Mesenchymal stem cell (in vitro differentiated cells and primary cell): ENCODE results near the gene CUBN.

Source experiments
- DNase-seq: peaks from one replicate; pipeline ENCODE4 v3.0.0-alpha.2; 2013
- H2AFZ ChIP-seq: one replicate; pipeline ENCODE4 v1.6.1; 2013; ENCODE audit warnings: low read depth, mild to moderate bottlenecking, control low read depth, inconsistent platforms, low read length, moderate library complexity
- H2AK5ac ChIP-seq: 2 replicates; pipeline ENCODE4 v1.6.1; 2013; ENCODE audit warnings: low read length, moderate library complexity, mild to moderate bottlenecking, inconsistent platforms; ENCODE audit not compliant: severe bottlenecking
- H2BK120ac ChIP-seq: one replicate; pipeline ENCODE4 v1.6.1; 2013; ENCODE audit warnings: low read depth, mild to moderate bottlenecking, inconsistent platforms, low read length, moderate library complexity
- H2BK12ac ChIP-seq, 2 experiments: one replicate each; pipeline ENCODE4 v1.6.1; 2013; ENCODE audit warnings: inconsistent platforms in 2 of 2, low read length in 2 of 2, mild to moderate bottlenecking in 2 of 2, moderate library complexity in 2 of 2, control low read depth in 1 of 2
- H2BK15ac ChIP-seq: one replicate; pipeline ENCODE4 v1.6.1; 2013; ENCODE audit warnings: mild to moderate bottlenecking, low read depth, inconsistent platforms; ENCODE audit not compliant: poor library complexity, severe bottlenecking
- H2BK5ac ChIP-seq: 2 replicates; pipeline ENCODE4 v1.6.1; 2013; ENCODE audit warnings: low read depth, mild to moderate bottlenecking, low read length, control low read depth, inconsistent platforms; ENCODE audit not compliant: poor library complexity, severe bottlenecking
- H3K14ac ChIP-seq, 2 experiments: one replicate each; pipeline ENCODE4 v1.6.1; 2013; ENCODE audit warnings: inconsistent platforms in 2 of 2, low read length in 2 of 2, control low read depth in 1 of 2, mild to moderate bottlenecking in 1 of 2, moderate library complexity in 1 of 2
- H3K18ac ChIP-seq, 2 experiments: one replicate each; pipeline ENCODE4 v1.6.1; 2013; ENCODE audit warnings: inconsistent platforms in 2 of 2, low read length in 2 of 2, control low read depth in 1 of 2, low read depth in 1 of 2, mild to moderate bottlenecking in 1 of 2
- H3K23ac ChIP-seq, 2 experiments: one replicate each; pipeline ENCODE4 v1.6.1; 2013; ENCODE audit warnings: inconsistent platforms in 2 of 2, low read length in 2 of 2, mild to moderate bottlenecking in 2 of 2, moderate library complexity in 2 of 2, control low read depth in 1 of 2
- H3K27ac ChIP-seq: 2 replicates; pipeline ENCODE4 v1.5.1; 2013; ENCODE audit warnings: mild to moderate bottlenecking, moderate library complexity, low read length, control low read depth, inconsistent platforms; ENCODE audit not compliant: poor library complexity, severe bottlenecking
- H3K27me3 ChIP-seq, 2 experiments: 2 replicates each; pipeline versions ENCODE4 v1.6.1 to v1.7.0; 2013; ENCODE audit warnings: low read length in 2 of 2, mild to moderate bottlenecking in 2 of 2, moderate library complexity in 2 of 2, control low read depth in 1 of 2, inconsistent platforms in 1 of 2; ENCODE audit not compliant: control insufficient read depth in 1 of 2, insufficient read depth in 1 of 2
- H3K36me3 ChIP-seq, 2 experiments: 2 replicates each; pipeline versions ENCODE4 v1.6.1 to v1.7.0; 2013; ENCODE audit warnings: low read length in 2 of 2, control low read depth in 1 of 2, inconsistent platforms in 1 of 2, low read depth in 1 of 2, mild to moderate bottlenecking in 1 of 2; ENCODE audit not compliant: insufficient read depth in 2 of 2, control insufficient read depth in 1 of 2
- H3K4ac ChIP-seq, 2 experiments: one replicate each; pipeline ENCODE4 v1.6.1; 2013; ENCODE audit warnings: inconsistent platforms in 2 of 2, low read length in 2 of 2, mild to moderate bottlenecking in 2 of 2, moderate library complexity in 2 of 2, control low read depth in 1 of 2, low read depth in 1 of 2
- H3K4me1 ChIP-seq: 2 replicates; pipeline ENCODE4 v1.6.1; 2013; ENCODE audit warnings: low read depth, low read length, control low read depth; ENCODE audit not compliant: control insufficient read depth, insufficient read depth
- H3K4me2 ChIP-seq: 2 replicates; pipeline ENCODE4 v1.6.1; 2013; ENCODE audit warnings: low read length, mild to moderate bottlenecking, inconsistent platforms; ENCODE audit not compliant: poor library complexity, severe bottlenecking
- H3K4me3 ChIP-seq, 2 experiments: 2 replicates each; pipeline versions ENCODE4 v1.5.1 to v1.7.0; 2013; ENCODE audit warnings: low read length in 2 of 2, mild to moderate bottlenecking in 2 of 2, control low read depth in 1 of 2, low read depth in 1 of 2; ENCODE audit not compliant: insufficient read depth in 1 of 2
- H3K79me1 ChIP-seq: replicated peaks from 2 replicates; pipeline ENCODE4 v1.6.1; 2013; ENCODE audit warnings: mild to moderate bottlenecking, control low read depth, low read length, inconsistent platforms; ENCODE audit not compliant: poor library complexity, severe bottlenecking
- H3K9ac ChIP-seq: 2 replicates; pipeline ENCODE4 v1.7.0; 2013; ENCODE audit warnings: mild to moderate bottlenecking, low read length, moderate library complexity
- H3K9me3 ChIP-seq: 2 replicates; pipeline ENCODE4 v1.7.0; 2013; ENCODE audit warnings: mild to moderate bottlenecking, low read length; ENCODE audit not compliant: control insufficient read depth
- H4K8ac ChIP-seq: one replicate; pipeline ENCODE4 v1.6.1; 2013; ENCODE audit warnings: inconsistent platforms, mild to moderate bottlenecking, low read length, moderate library complexity
- H4K91ac ChIP-seq: one replicate; pipeline ENCODE4 v1.6.1; 2013; ENCODE audit warnings: mild to moderate bottlenecking, low read length, inconsistent platforms
- WGBS: methylation state at CpG from one replicate; pipeline ENCODE4 v1.1.7; 2013; ENCODE audit warnings: mixed read lengths; 5-methylcytosine and 5-hydroxymethylcytosine counted together

The CUBN gene

DNA sequence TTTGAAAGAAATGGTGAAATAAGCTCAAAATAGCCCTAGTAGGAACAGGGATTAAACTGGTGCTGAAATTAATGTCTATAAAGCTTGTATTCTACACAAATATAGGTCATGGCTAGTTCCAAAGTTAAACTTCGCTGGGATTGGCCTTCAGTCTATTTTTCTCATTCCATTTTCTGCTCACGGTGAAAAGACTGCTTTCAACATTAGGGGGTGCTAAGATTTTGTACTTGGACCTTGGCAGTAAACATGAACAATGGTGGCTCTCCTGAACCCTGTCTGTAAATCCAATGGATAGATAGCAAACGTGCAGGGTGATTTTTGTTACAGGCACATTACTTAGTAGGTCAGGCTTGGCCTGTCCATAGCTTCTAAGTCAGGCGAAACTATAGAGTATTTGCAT is 276.4 kb downstream of the CUBN start:
- Histone ChIP-seq H3K4ac (no peak overlapping the region), H3K23ac (no peak overlapping the region), H3K27ac (no peak overlapping the region), H3K9ac (peak overlapping the region; percentile 58), H4K91ac (no peak overlapping the region), H2BK5ac (no peak overlapping the region), H2BK120ac (no peak overlapping the region), H3K4me1 (peaks cover 3% of the 10 kb centered on the region), H3K79me1 (no peaks in the 10 kb centered on the region), H3K9me3 (no peaks in the 10 kb centered on the region), H3K4me2 (no peak overlapping the region), H3K14ac (no peak overlapping the region), H4K8ac (no peak overlapping the region), H2BK12ac (no peak overlapping the region), H3K36me3 (no peaks in the 10 kb centered on the region), H3K27me3 (no peaks in the 10 kb centered on the region), H2AK5ac (no peak overlapping the region), H2BK15ac (no peak overlapping the region), H3K4me3 (no peak overlapping the region), H2AFZ (no peak overlapping the region), H3K18ac (no peak overlapping the region)
- DNase-seq: peak; percentile 40
- WGBS: 62% methylated on average over 4 of the region's 4 CpGs

- H2BK15ac ChIP-seq: no peak overlapping the region
- no peak overlapping the region for H3K4me3 ChIP-seq
- DNase-seq: no peak
- no peaks in the 10 kb centered on the region for H3K9me3 ChIP-seq
- 20% methylated on average over 1 of the region's 2 CpGs for WGBS
- H3K79me1 ChIP-seq: no peaks in the 10 kb centered on the region
- H4K91ac ChIP-seq: no peak overlapping the region
- H4K8ac ChIP-seq: no peak overlapping the region
- H2BK120ac ChIP-seq: no peak overlapping the region
- H3K4ac ChIP-seq: no peak overlapping the region
- H3K9ac ChIP-seq: peak overlapping the region; percentile 58
- no peaks in the 10 kb centered on the region for H3K27me3 ChIP-seq
- H3K23ac ChIP-seq: no peak overlapping the region
- no peak overlapping the region for H2AK5ac ChIP-seq
- no peak overlapping the region for H3K4me2 ChIP-seq
- peaks cover 3% of the 10 kb centered on the region for H3K4me1 ChIP-seq
- no peak overlapping the region for H2AFZ ChIP-seq
- no peak overlapping the region for H2BK12ac ChIP-seq
- no peak overlapping the region for H3K14ac ChIP-seq
- H3K18ac ChIP-seq: no peak overlapping the region
- H3K36me3 ChIP-seq: no peaks in the 10 kb centered on the region
- no peak overlapping the region for H3K27ac ChIP-seq
- no peak overlapping the region for H2BK5ac ChIP-seq
Observed at GRCh38 chr10:16852624-16853023, 277.0 kb downstream of the CUBN start.

- H3K36me3 ChIP-seq: no peaks in the 10 kb centered on the region
- H3K79me1 ChIP-seq: no peaks in the 10 kb centered on the region
- H3K27ac ChIP-seq: no peak overlapping the region
- no peak overlapping the region for H4K8ac ChIP-seq
- no peak overlapping the region for H3K23ac ChIP-seq
- no peaks in the 10 kb centered on the region for H3K9me3 ChIP-seq
- no peak for DNase-seq
- H3K9ac ChIP-seq: peak overlapping the region; percentile 61
- WGBS: 89% methylated on average over 9 of the region's 10 CpGs
- no peak overlapping the region for H3K4me3 ChIP-seq
- no peak overlapping the region for H2AFZ ChIP-seq
- no peak overlapping the region for H2AK5ac ChIP-seq
- H3K14ac ChIP-seq: no peak overlapping the region
- no peak overlapping the region for H3K18ac ChIP-seq
- H2BK120ac ChIP-seq: no peak overlapping the region
- H3K4ac ChIP-seq: no peak overlapping the region
- no peak overlapping the region for H2BK5ac ChIP-seq
- no peak overlapping the region for H2BK12ac ChIP-seq
- H2BK15ac ChIP-seq: no peak overlapping the region
- no peak overlapping the region for H3K4me2 ChIP-seq
- H3K27me3 ChIP-seq: no peaks in the 10 kb centered on the region
- peaks cover 2% of the 10 kb centered on the region for H3K4me1 ChIP-seq
- H4K91ac ChIP-seq: no peak overlapping the region
Observed at GRCh38 chr10:16848562-16849154, 281.0 kb downstream of the CUBN start.

DNA sequence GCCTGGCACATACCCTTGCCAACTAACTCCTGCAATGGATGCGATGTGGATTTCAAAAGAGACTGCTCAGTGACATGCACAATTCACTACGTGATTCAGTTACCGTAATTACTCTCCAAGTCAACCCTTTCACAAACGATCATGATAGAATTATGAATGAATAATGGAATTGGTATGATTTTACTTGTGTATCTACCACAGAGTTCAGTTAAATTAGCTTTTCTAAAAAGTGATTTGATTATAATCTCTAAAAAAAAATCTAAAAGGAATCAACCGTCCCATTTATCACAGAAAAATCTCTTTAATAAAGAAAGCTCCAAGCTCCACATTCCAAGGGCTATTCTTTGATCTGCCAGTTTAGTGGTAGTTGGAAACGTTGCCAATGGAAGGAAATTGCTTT is 282.0 kb downstream of the CUBN start:
- H3K27me3 ChIP-seq: no peaks in the 10 kb centered on the region
- H3K9me3 ChIP-seq: no peaks in the 10 kb centered on the region
- no peak overlapping the region for H3K18ac ChIP-seq
- H3K4me2 ChIP-seq: no peak overlapping the region
- H3K79me1 ChIP-seq: no peaks in the 10 kb centered on the region
- no peak overlapping the region for H3K4me3 ChIP-seq
- H4K91ac ChIP-seq: no peak overlapping the region
- no peak overlapping the region for H4K8ac ChIP-seq
- no peak overlapping the region for H3K23ac ChIP-seq
- H2BK5ac ChIP-seq: no peak overlapping the region
- 74% methylated on average over 3 of the region's 6 CpGs for WGBS
- no peak overlapping the region for H2BK12ac ChIP-seq
- no peak for DNase-seq
- no peak overlapping the region for H3K27ac ChIP-seq
- no peak overlapping the region for H2BK15ac ChIP-seq
- peaks cover 2% of the 10 kb centered on the region for H3K4me1 ChIP-seq
- H3K4ac ChIP-seq: no peak overlapping the region
- peak overlapping the region; percentile 61 for H3K9ac ChIP-seq
- no peak overlapping the region for H2BK120ac ChIP-seq
- H3K36me3 ChIP-seq: no peaks in the 10 kb centered on the region
- no peak overlapping the region for H2AFZ ChIP-seq
- H3K14ac ChIP-seq: no peak overlapping the region
- H2AK5ac ChIP-seq: no peak overlapping the region
